Activated naive CD4-positive, alpha-beta T cell treated with anti-CD3 and anti-CD28 coated beads for 36 hours (primary cell): ENCODE data around the gene DPP4. TPM values are rescaled to one million over a fixed set of nuclear protein-coding genes. Genes with fewer than 3 reads are reported as not detected.

Source experiments
- CTCF ChIA-PET: fragments of 350-600 bp; sonication (Branson Sonifier 250); formaldehyde crosslinking; loops from one replicate; lab custom pipeline; 2021; ENCODE audit warnings: antibody characterized with exemption; lab: Charles Lee
- DNase-seq: peaks from one replicate; pipeline ENCODE4 v3.0.0-alpha.2; 2020
- H3K27ac Mint-ChIP-seq: one replicate; pipeline ENCODE4 v1.8.0; 2021; ENCODE audit warnings: mild to moderate bottlenecking, mixed read lengths
- H3K27me3 Mint-ChIP-seq: one replicate; pipeline ENCODE4 v1.8.0; 2021; ENCODE audit warnings: low read depth, mixed read lengths
- H3K36me3 Mint-ChIP-seq: one replicate; pipeline ENCODE4 v1.8.0; 2021; ENCODE audit warnings: low read depth, mixed read lengths
- H3K4me1 Mint-ChIP-seq: one replicate; pipeline ENCODE4 v1.8.0; 2021; ENCODE audit warnings: low read depth, mixed read lengths
- H3K4me3 Mint-ChIP-seq: one replicate; pipeline ENCODE4 v1.8.0; 2021; ENCODE audit warnings: mild to moderate bottlenecking, moderate library complexity, mixed read lengths
- H3K9me3 Mint-ChIP-seq: one replicate; pipeline ENCODE4 v1.8.0; 2021; ENCODE audit warnings: mixed read lengths
- intact Hi-C: fragments of 100-400 bp; cut with micrococcal nuclease; formaldehyde crosslinking; loops from one replicate; pipeline ENCODE4 v1.15.1; 2023
- total RNA-seq, 2 experiments: library from RNA; stranded (reverse); gene quantifications; one replicate each; pipeline ENCODE4 v1.2.3, GENCODE V29; 2021

DPP4 gene
- total RNA-seq: 10 to 100 TPM; 11.9 to 12.9 TPM

GRCh38 chr2:162073888-162074631 is at the start of gene DPP4:
DPP4 (minus strand) TSS chr2:162074215; CDS start chr2:162073981, 234 bp downstream.
- H3K9me3 Mint-ChIP-seq: peaks cover 15% of the 10 kb centered on the region
- CTCF ChIA-PET: interaction anchor here (0.8 to 3.6 kb wide), 11 partner anchors 12 to 81 kb away, joined by 3 to 17 read pairs (median 3); no protein-coding TSS in a partner anchor
- peak within 1 kb of the TSS; percentile 94 for H3K4me3 Mint-ChIP-seq
- peaks cover 21% of the 10 kb centered on the region for H3K36me3 Mint-ChIP-seq
- intact Hi-C loops: loop anchor here (2.0 to 5.0 kb wide), 3 partner anchors 49 to 997 kb away; partner anchors contain the start of gene IFIH1
- H3K4me1 Mint-ChIP-seq: peaks cover 48% of the 10 kb centered on the region
- peak within 1 kb of the TSS; percentile 79 for H3K27ac Mint-ChIP-seq
- DNase-seq: peak; percentile 60
- no peaks in the 10 kb centered on the region for H3K27me3 Mint-ChIP-seq

GRCh38 chr2:162118166-162119031 is 44.4 kb upstream of the DPP4 start:
- Mint-ChIP-seq H3K4me1 (peaks cover 3% of the 10 kb centered on the region), H3K27ac (no peak overlapping the region), H3K4me3 (no peak overlapping the region), H3K9me3 (peaks cover 10% of the 10 kb centered on the region), H3K27me3 (no peaks in the 10 kb centered on the region), H3K36me3 (peaks cover 4% of the 10 kb centered on the region)
- intact Hi-C loops: no loop called here
- CTCF ChIA-PET: interaction anchor here (0.7 to 1.7 kb wide), 5 partner anchors 12 to 531 kb away, joined by 3 to 6 read pairs (median 3); no protein-coding TSS in a partner anchor
- DNase-seq: no peak

- peaks cover 4% of the 10 kb centered on the region for H3K36me3 Mint-ChIP-seq
- DNase-seq: no peak
- H3K27me3 Mint-ChIP-seq: no peaks in the 10 kb centered on the region
- CTCF ChIA-PET: interaction anchor here (0.8 to 1.7 kb wide), 3 partner anchors 14 to 529 kb away, joined by 3 to 6 read pairs (median 3); no protein-coding TSS in a partner anchor
- no peak overlapping the region for H3K27ac Mint-ChIP-seq
- intact Hi-C loops: no loop called here
- H3K9me3 Mint-ChIP-seq: peaks cover 10% of the 10 kb centered on the region
- H3K4me1 Mint-ChIP-seq: peaks cover 3% of the 10 kb centered on the region
- no peak overlapping the region for H3K4me3 Mint-ChIP-seq
Observed at GRCh38 chr2:162116352-162116751, 42.3 kb upstream of the DPP4 start.

- H3K9me3 Mint-ChIP-seq: peaks cover 10% of the 10 kb centered on the region
- H3K4me3 Mint-ChIP-seq: no peak overlapping the region
- peaks cover 4% of the 10 kb centered on the region for H3K36me3 Mint-ChIP-seq
- CTCF ChIA-PET: interaction anchor here (1.3 kb wide), 1 partner anchor 10 kb away, joined by 3 read pairs; no protein-coding TSS in a partner anchor
- H3K27ac Mint-ChIP-seq: no peak overlapping the region
- no peaks in the 10 kb centered on the region for H3K27me3 Mint-ChIP-seq
- peaks cover 3% of the 10 kb centered on the region for H3K4me1 Mint-ChIP-seq
- DNase-seq: no peak
- intact Hi-C loops: no loop called here
Observed at GRCh38 chr2:162115076-162115475, 41.1 kb upstream of the DPP4 start.

GRCh38 chr2:162114271-162114670 is 40.3 kb upstream of the DPP4 start:
- CTCF ChIA-PET: no interaction called here
- H3K27me3 Mint-ChIP-seq: no peaks in the 10 kb centered on the region
- intact Hi-C loops: no loop called here
- peaks cover 4% of the 10 kb centered on the region for H3K36me3 Mint-ChIP-seq
- no peak for DNase-seq
- H3K9me3 Mint-ChIP-seq: peaks cover 10% of the 10 kb centered on the region
- H3K27ac Mint-ChIP-seq: no peak overlapping the region
- no peak overlapping the region for H3K4me3 Mint-ChIP-seq
- H3K4me1 Mint-ChIP-seq: peaks cover 3% of the 10 kb centered on the region

GRCh38 chr2:162113776-162114168 is 39.8 kb upstream of the DPP4 start:
- no peaks in the 10 kb centered on the region for H3K27me3 Mint-ChIP-seq
- intact Hi-C loops: no loop called here
- no peak overlapping the region for H3K4me3 Mint-ChIP-seq
- H3K9me3 Mint-ChIP-seq: peaks cover 10% of the 10 kb centered on the region
- no peak overlapping the region for H3K27ac Mint-ChIP-seq
- H3K36me3 Mint-ChIP-seq: peaks cover 4% of the 10 kb centered on the region
- CTCF ChIA-PET: no interaction called here
- H3K4me1 Mint-ChIP-seq: peaks cover 3% of the 10 kb centered on the region
- DNase-seq: no peak

GRCh38 chr2:162113088-162113775 is 39.2 kb upstream of the DPP4 start:
- Mint-ChIP-seq H3K4me3 (no peak overlapping the region), H3K27me3 (no peaks in the 10 kb centered on the region), H3K27ac (no peak overlapping the region), H3K9me3 (peaks cover 10% of the 10 kb centered on the region), H3K4me1 (peaks cover 3% of the 10 kb centered on the region), H3K36me3 (peaks cover 4% of the 10 kb centered on the region)
- CTCF ChIA-PET: no interaction called here
- intact Hi-C loops: no loop called here
- no peak for DNase-seq

- CTCF ChIA-PET: no interaction called here
- H3K27me3 Mint-ChIP-seq: no peaks in the 10 kb centered on the region
- H3K9me3 Mint-ChIP-seq: peaks cover 10% of the 10 kb centered on the region
- H3K27ac Mint-ChIP-seq: no peak overlapping the region
- no peak overlapping the region for H3K4me3 Mint-ChIP-seq
- DNase-seq: no peak
- peaks cover 3% of the 10 kb centered on the region for H3K4me1 Mint-ChIP-seq
- H3K36me3 Mint-ChIP-seq: peaks cover 4% of the 10 kb centered on the region
- intact Hi-C loops: no loop called here
Observed at GRCh38 chr2:162111958-162112850, 38.2 kb upstream of the DPP4 start.

GRCh38 chr2:162107361-162107901 is 33.4 kb upstream of the DPP4 start:
- no peak overlapping the region for H3K27ac Mint-ChIP-seq
- H3K9me3 Mint-ChIP-seq: no peaks in the 10 kb centered on the region
- H3K27me3 Mint-ChIP-seq: no peaks in the 10 kb centered on the region
- H3K4me3 Mint-ChIP-seq: no peak overlapping the region
- intact Hi-C loops: no loop called here
- H3K4me1 Mint-ChIP-seq: no peaks in the 10 kb centered on the region
- CTCF ChIA-PET: interaction anchor here (1.4 kb wide), 1 partner anchor 114 kb away, joined by 4 read pairs; no protein-coding TSS in a partner anchor
- DNase-seq: no peak
- H3K36me3 Mint-ChIP-seq: no peaks in the 10 kb centered on the region

- H3K4me1 Mint-ChIP-seq: no peaks in the 10 kb centered on the region
- CTCF ChIA-PET: interaction anchor here (0.6 to 1.4 kb wide), 5 partner anchors 12 to 1622 kb away, joined by 3 to 4 read pairs (median 3); no protein-coding TSS in a partner anchor
- DNase-seq: no peak
- H3K9me3 Mint-ChIP-seq: no peaks in the 10 kb centered on the region
- no peaks in the 10 kb centered on the region for H3K36me3 Mint-ChIP-seq
- no peak overlapping the region for H3K27ac Mint-ChIP-seq
- no peaks in the 10 kb centered on the region for H3K27me3 Mint-ChIP-seq
- intact Hi-C loops: no loop called here
- H3K4me3 Mint-ChIP-seq: no peak overlapping the region
Observed at GRCh38 chr2:162106746-162107145, 32.7 kb upstream of the DPP4 start.

- no peaks in the 10 kb centered on the region for H3K4me1 Mint-ChIP-seq
- CTCF ChIA-PET: interaction anchor here (0.6 to 1.4 kb wide), 6 partner anchors 12 to 1621 kb away, joined by 3 to 4 read pairs (median 3); no protein-coding TSS in a partner anchor
- H3K9me3 Mint-ChIP-seq: no peaks in the 10 kb centered on the region
- H3K4me3 Mint-ChIP-seq: no peak overlapping the region
- intact Hi-C loops: no loop called here
- H3K36me3 Mint-ChIP-seq: no peaks in the 10 kb centered on the region
- H3K27ac Mint-ChIP-seq: no peak overlapping the region
- no peaks in the 10 kb centered on the region for H3K27me3 Mint-ChIP-seq
- no peak for DNase-seq
Observed at GRCh38 chr2:162106146-162106551, 32.1 kb upstream of the DPP4 start.
